GM15510 (cell line): ENCODE results near the gene MAPKAP1.

Experiments used
- POLR2A ChIP-seq: IDR thresholded peaks from 3 replicates; pipeline ENCODE4 v1.6.1; 2011; ENCODE audit warnings: borderline replicate concordance; ENCODE audit not compliant: insufficient read length; ENCODE audit errors: extremely low read depth

MAPKAP1 gene

GRCh38 chr9:125694478-125694877 is 12.5 kb downstream of the MAPKAP1 start:
- TF ChIP-seq POLR2A = no peak

- TF ChIP-seq POLR2A = no peak
These were observed 15.1 kb downstream of the MAPKAP1 start for GRCh38 chr9:125691869-125692268.

- TF ChIP-seq POLR2A = no peak
These were observed 16.3 kb downstream of the MAPKAP1 start for GRCh38 chr9:125690679-125691078.

GRCh38 chr9:125687163-125687863 is 19.7 kb downstream of the MAPKAP1 start:
- no peak for TF ChIP-seq POLR2A

- no peak for TF ChIP-seq POLR2A
These were observed 21.8 kb downstream of the MAPKAP1 start for GRCh38 chr9:125685167-125685566.

GRCh38 chr9:125683486-125683885 is 23.5 kb downstream of the MAPKAP1 start:
- TF ChIP-seq POLR2A = no peak

GRCh38 chr9:125682340-125682739 is 24.7 kb downstream of the MAPKAP1 start:
- no peak for TF ChIP-seq POLR2A

GRCh38 chr9:125681657-125682056 is 25.4 kb downstream of the MAPKAP1 start:
- no peak for TF ChIP-seq POLR2A

- TF ChIP-seq POLR2A = no peak
These were observed 25.9 kb downstream of the MAPKAP1 start for GRCh38 chr9:125681086-125681622.

GRCh38 chr9:125680445-125680844 is 26.6 kb downstream of the MAPKAP1 start:
- no peak for TF ChIP-seq POLR2A

GRCh38 chr9:125679597-125680189 is 27.3 kb downstream of the MAPKAP1 start:
- no peak for TF ChIP-seq POLR2A

GRCh38 chr9:125674981-125675973 is 31.7 kb downstream of the MAPKAP1 start:
- no peak for TF ChIP-seq POLR2A

- no peak for TF ChIP-seq POLR2A
These were observed 34.1 kb downstream of the MAPKAP1 start for GRCh38 chr9:125672876-125673275.

- TF ChIP-seq POLR2A = no peak
These were observed 43.9 kb downstream of the MAPKAP1 start for GRCh38 chr9:125663127-125663526.

GRCh38 chr9:125660557-125660956 is 46.5 kb downstream of the MAPKAP1 start:
- TF ChIP-seq POLR2A = no peak

GRCh38 chr9:125659954-125660353 is 47.1 kb downstream of the MAPKAP1 start:
- no peak for TF ChIP-seq POLR2A
